Transverse colon (tissue), 3 donors: ENCODE data around the gene CFAP157.

Experiments
- CTCF ChIP-seq, 5 experiments: fragments of 200-600 bp in 3 of 5; fragments of 450-650 bp in 2 of 5; sonication (generic) in 3 of 5; IDR thresholded peaks; 1 replicate in 2 of 5; 2 replicates in 3 of 5; pipeline ENCODE4 v1.5.1; 2016 to 2017; ENCODE audit warnings: antibody characterized with exemption in 5 of 5, inconsistent platforms in 3 of 5, mild to moderate bottlenecking in 2 of 5, moderate library complexity in 1 of 5
- EP300 ChIP-seq: sonication (generic); formaldehyde crosslinking; IDR thresholded peaks from one replicate; pipeline ENCODE4 v1.6.1; 2017; ENCODE audit warnings: antibody characterized with exemption, low read depth
- POLR2A ChIP-seq: fragments of 450-650 bp; IDR thresholded peaks from one replicate; pipeline ENCODE4 v1.6.1; 2016; ENCODE audit warnings: antibody characterized with exemption, mild to moderate bottlenecking, moderate library complexity

- no peak for TF ChIP-seq CTCF (IDR thresholded peaks at IDR 0.05)
- TF ChIP-seq POLR2A, result no peak
- TF ChIP-seq EP300, result no peak
Observed at GRCh38 chr9:127735530-127736185, 28.9 kb downstream of the CFAP157 start.
